Tibial artery (tissue), 4 donors: ENCODE results near the gene TMEM223.
"Not testable (repeated sequence)": the region's sequence is repeated elsewhere in the genome, so short reads cannot be mapped to it uniquely, and the experiment has no call there.

Experiments
- DNase-seq, 2 donors: peaks; one replicate each; pipeline ENCODE4 v3.0.0-alpha.2; 2019
- H3K27ac ChIP-seq, 2 donors: fragments of 200-600 bp; sonication (generic) in 1 of 2; 1 replicate in 1 of 2; 2 replicates in 1 of 2; pipeline ENCODE4 v1.5.1; 2018 to 2019; ENCODE audit warnings: mild to moderate bottlenecking in 1 of 2
- H3K27me3 ChIP-seq, 2 donors: fragments of 200-600 bp; sonication (generic) in 1 of 2; one replicate each; pipeline versions ENCODE4 v1.5.1 to v1.6.0; 2016 to 2019
- H3K36me3 ChIP-seq, 3 donors: fragments of 200-600 bp; sonication (generic) in 2 of 3; one replicate each; pipeline ENCODE4 v1.5.1; 2016 to 2019; ENCODE audit warnings: mild to moderate bottlenecking in 2 of 3
- H3K4me1 ChIP-seq, 4 donors: fragments of 200-600 bp; sonication (generic) in 2 of 4; 1 replicate in 3 of 4; 2 replicates in 1 of 4; pipeline ENCODE4 v1.5.1; 2016 to 2019
- H3K4me3 ChIP-seq, 2 donors: fragments of 200-600 bp; sonication (generic) in 1 of 2; 1 replicate in 1 of 2; 2 replicates in 1 of 2; pipeline ENCODE4 v1.5.1; 2018 to 2019; ENCODE audit warnings: mild to moderate bottlenecking in 2 of 2
- H3K9me3 ChIP-seq, 3 donors: fragments of 200-600 bp; sonication (generic) in 1 of 3; one replicate each; pipeline ENCODE4 v1.5.1; 2016 to 2019
- intact Hi-C: fragments of 100-400 bp; cut with DNase I; formaldehyde crosslinking; loops from one replicate; pipeline ENCODE4 v1.15.0; 2023; ENCODE audit warnings: low total_unique reads
- TF ChIP-seq, protein P1 (sequence below), 2 experiments: fragments of 200-600 bp in 1 of 2; fragments of 450-650 bp in 1 of 2; IDR thresholded peaks; one replicate each; pipeline ENCODE4 v1.5.1; 2017 to 2019; ENCODE audit warnings: antibody characterized with exemption in 2 of 2, mild to moderate bottlenecking in 1 of 2, moderate library complexity in 1 of 2

TMEM223 gene

DNA sequence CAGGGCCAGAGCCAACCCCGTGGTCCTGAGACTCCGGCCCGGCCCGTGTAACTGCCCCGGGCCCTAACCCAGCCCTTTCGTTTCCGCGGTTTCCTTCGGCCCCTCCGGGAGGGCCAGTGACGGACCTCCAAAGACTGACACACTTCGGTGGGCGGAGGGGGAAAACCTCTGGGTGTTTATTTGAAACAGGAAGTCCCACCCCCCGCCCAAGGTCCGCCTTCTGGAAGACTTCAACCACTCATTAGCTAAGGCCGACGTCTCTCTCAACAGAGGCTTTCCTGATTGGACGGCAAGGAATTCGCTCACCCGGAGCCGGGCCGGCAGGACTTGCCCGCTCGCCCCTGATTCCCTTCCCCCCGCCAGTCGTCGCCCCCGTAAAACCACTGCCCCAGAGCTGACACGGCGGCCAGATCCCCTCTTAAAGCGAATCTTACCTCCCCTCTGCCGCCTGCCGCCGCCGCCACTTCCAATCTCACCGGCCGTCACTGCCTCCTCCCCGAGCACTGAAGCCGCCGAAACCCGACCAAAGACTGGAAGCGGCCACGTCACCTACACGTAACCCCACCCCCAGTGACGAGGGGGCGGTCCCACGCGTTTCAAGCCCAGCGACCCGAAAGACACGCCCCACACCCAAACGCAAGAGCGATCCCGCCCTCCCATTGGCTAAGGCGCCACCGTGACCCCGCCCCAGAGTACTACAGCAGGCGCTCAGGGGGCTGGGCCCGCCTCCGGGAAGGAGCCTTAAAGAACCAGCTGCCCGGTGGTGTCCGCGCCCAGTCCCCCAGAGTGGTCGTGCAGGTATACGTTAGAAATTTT is 39.9 kb upstream of the TMEM223 start, which contains the start of gene STX5:
STX5 (minus strand) TSS at position 532 of the 816 bp plus-strand sequence. CDS start 808 bp downstream, outside the sequence.
- TF ChIP-seq, protein P1, sequence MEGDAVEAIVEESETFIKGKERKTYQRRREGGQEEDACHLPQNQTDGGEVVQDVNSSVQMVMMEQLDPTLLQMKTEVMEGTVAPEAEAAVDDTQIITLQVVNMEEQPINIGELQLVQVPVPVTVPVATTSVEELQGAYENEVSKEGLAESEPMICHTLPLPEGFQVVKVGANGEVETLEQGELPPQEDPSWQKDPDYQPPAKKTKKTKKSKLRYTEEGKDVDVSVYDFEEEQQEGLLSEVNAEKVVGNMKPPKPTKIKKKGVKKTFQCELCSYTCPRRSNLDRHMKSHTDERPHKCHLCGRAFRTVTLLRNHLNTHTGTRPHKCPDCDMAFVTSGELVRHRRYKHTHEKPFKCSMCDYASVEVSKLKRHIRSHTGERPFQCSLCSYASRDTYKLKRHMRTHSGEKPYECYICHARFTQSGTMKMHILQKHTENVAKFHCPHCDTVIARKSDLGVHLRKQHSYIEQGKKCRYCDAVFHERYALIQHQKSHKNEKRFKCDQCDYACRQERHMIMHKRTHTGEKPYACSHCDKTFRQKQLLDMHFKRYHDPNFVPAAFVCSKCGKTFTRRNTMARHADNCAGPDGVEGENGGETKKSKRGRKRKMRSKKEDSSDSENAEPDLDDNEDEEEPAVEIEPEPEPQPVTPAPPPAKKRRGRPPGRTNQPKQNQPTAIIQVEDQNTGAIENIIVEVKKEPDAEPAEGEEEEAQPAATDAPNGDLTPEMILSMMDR (IDR thresholded peaks at IDR 0.05), result no peak
- Histone ChIP-seq H3K4me1 (peaks cover 7 to 53% (median 40%) of the 10 kb centered on the region in 4 donors), H3K27me3 (no peaks in the 10 kb centered on the region), H3K9me3 (no peaks in the 10 kb centered on the region), H3K27ac (peak within 1 kb of the TSS; percentile 91 to 93), H3K36me3 (peaks cover 9 to 43% (median 32%) of the 10 kb centered on the region in 3 donors), H3K4me3 (peak within 1 kb of the TSS; percentile 63 to 76)
- peak; percentile 100 for DNase-seq
- intact Hi-C loops, result no loop called here

DNA sequence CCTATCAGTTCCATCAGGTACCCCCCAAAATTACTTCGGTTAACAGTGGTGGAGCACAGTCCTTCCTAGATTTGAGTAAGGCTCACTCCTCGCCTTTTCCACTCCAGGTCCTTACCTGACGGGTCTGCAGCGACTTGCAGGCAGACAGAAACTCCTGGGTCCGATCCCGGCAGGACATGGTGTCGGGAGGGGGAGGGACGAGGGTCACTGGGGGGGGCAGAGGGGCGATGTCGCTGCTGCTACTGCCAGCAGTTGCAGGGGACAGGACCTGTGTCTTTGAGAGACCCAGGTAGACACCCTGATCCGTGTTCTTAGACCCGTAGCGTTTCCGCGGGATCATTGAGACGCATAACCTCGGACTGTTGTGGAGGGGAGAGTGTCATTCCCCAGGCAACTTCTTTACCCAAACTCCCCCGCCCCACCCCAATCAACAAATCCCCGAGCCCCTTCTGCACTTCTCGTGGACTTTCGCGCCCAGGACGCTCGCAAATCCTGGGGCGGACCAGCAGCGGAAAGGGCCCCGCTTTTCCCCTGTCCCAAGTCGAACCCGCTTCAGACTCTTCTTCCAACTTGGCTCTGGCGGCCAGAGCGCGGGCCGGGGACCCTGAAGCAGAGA is 39.2 kb upstream of the TMEM223 start:
- H3K9me3 ChIP-seq, result no peaks in the 10 kb centered on the region
- H3K27me3 ChIP-seq, result no peaks in the 10 kb centered on the region
- H3K4me1 ChIP-seq, result peaks cover 7 to 53% (median 40%) of the 10 kb centered on the region in 4 donors
- DNase-seq, result no peak
- peak overlapping the region; percentile 91 to 93 for H3K27ac ChIP-seq
- H3K36me3 ChIP-seq, result peaks cover 16 to 43% (median 39%) of the 10 kb centered on the region in 3 donors
- H3K4me3 ChIP-seq, result peak overlapping the region; percentile 63 to 76
- TF ChIP-seq, protein P1 (IDR thresholded peaks at IDR 0.05), result no peak
- intact Hi-C loops, result no loop called here

DNA sequence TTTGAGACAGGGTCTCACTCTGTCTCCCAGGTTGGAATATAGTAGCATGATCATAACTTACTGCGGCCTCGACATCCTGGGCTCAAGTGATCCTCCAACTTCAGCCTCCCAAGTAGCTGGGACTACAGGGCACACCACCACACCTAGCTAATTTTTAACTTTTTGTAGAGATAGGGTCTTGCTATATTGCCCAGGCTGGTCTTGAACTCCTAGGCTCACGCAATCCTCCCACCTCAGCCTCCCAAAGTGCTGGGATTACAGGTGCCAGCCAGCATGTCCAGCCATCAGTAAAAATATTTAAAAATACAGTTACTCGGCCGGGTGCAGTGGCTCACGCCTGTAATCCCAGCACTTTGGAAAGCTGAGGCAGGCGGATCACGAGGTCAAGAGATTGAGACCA is 36.3 kb upstream of the TMEM223 start:
- DNase-seq, intact Hi-C loops, H3K4me3 ChIP-seq, H3K9me3 ChIP-seq, H3K27ac ChIP-seq, H3K27me3 ChIP-seq: not testable (repeated sequence)
- Histone ChIP-seq H3K36me3 (peaks cover 45% of the 10 kb centered on the region in 3 donors), H3K4me1 (peaks cover 7 to 41% (median 31%) of the 10 kb centered on the region in 4 donors)

DNA sequence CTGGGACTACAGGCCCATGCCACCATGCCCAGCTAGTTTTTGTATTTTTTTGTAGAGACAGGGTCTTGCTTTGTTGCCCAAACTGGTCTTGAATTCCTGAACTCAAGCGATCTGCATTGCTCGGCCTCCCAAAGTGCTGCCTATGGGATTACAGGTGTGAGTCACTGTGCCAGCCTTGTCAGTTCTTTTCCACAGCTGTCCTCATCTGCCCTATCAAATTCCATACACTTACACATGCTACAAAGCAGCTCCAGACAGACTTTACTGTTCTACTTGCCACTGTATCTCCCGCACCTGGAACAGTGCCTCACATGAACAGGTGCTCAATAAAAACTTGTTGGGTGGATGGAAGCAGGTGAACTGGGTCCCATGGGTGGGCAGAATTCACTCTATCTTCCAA is 31.9 kb upstream of the TMEM223 start:
- DNase-seq, result no peak
- TF ChIP-seq, protein P1 (IDR thresholded peaks at IDR 0.05), result no peak
- Histone ChIP-seq H3K4me1 (peaks cover 0 to 12% (median 4%) of the 10 kb centered on the region in 4 donors), H3K9me3 (no peaks in the 10 kb centered on the region), H3K27ac (no peak overlapping the region), H3K36me3 (peaks cover 75 to 86% (median 83%) of the 10 kb centered on the region in 3 donors), H3K27me3 (no peaks in the 10 kb centered on the region), H3K4me3 (no peak overlapping the region)
- intact Hi-C loops, result no loop called here

DNA sequence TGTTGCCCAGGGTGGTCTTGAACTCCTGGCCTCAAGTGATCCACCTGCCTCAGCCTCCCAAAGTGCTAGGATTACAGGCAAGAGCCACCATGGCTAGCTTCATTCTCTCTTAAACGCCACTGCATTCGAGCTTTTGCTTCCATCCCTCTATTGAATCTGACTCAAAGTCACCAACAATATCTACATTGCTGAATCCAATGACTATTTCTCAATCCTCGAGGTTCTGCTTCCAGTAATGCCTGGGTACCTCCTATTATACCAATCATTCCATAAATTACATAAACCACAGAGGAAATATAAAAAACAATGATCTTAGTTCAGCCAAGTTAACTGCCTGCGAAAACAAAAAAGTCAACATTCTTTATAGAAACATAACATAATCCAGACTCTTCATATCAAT is 25.3 kb upstream of the TMEM223 start:
- TF ChIP-seq, protein P1 (IDR thresholded peaks at IDR 0.05), result no peak
- Histone ChIP-seq H3K4me3 (no peak overlapping the region), H3K36me3 (peaks cover 39 to 75% (median 39%) of the 10 kb centered on the region in 3 donors), H3K9me3 (no peaks in the 10 kb centered on the region), H3K27me3 (no peaks in the 10 kb centered on the region), H3K4me1 (no peaks in the 10 kb centered on the region), H3K27ac (no peak overlapping the region)
- intact Hi-C loops, result no loop called here
- no peak for DNase-seq

DNA sequence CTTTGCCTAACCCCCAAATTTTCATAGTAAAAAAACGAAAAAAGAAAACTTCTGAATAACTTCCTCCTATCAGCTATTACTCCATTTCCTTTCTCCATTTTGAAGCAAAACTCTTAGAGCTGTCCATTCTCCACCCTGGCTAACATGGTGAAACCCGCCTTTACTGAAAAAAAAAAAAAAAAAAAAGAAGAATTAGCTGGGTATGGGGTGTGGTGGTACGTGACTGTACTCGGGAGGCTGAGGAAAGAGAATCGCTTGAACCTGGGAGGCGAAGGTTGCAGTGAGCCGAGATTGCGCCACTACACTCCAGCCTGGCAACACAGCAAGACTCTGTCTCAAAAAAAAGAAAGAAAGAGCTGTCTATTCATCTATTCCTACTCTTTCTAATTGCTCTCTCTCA is 24.8 kb upstream of the TMEM223 start:
- intact Hi-C loops, result no loop called here
- H3K9me3 ChIP-seq, result no peaks in the 10 kb centered on the region
- H3K4me3 ChIP-seq, result no peak overlapping the region
- no peaks in the 10 kb centered on the region for H3K4me1 ChIP-seq
- TF ChIP-seq, protein P1 (IDR thresholded peaks at IDR 0.05), result no peak
- peaks cover 34 to 69% (median 34%) of the 10 kb centered on the region in 3 donors for H3K36me3 ChIP-seq
- no peak overlapping the region for H3K27ac ChIP-seq
- H3K27me3 ChIP-seq, result no peaks in the 10 kb centered on the region
- no peak for DNase-seq
